Central memory CD8-positive, alpha-beta T cell (primary cell): ENCODE measurements around the gene PIGS.
"Not testable (repeated sequence)": the region's sequence is repeated elsewhere in the genome, so short reads cannot be mapped to it uniquely, and the experiment has no call there.

Experiments used
- ATAC-seq: fragments of 150-1000 bp; cut with Tn5 transposase; replicated peaks from 2 replicates; pipeline ENCODE4 v1.10.0; 2022; ENCODE audit warnings: mild to moderate bottlenecking, moderate FRiP score, moderate number of reproducible peaks; ENCODE audit not compliant: poor library complexity, severe bottlenecking; ENCODE audit errors: extremely low read depth
- DNase-seq, 2 donors: peaks; one replicate each; pipeline ENCODE4 v3.0.0; 2021; ENCODE audit warnings: low spot score in 2 of 2
- H3K27ac Mint-ChIP-seq: one replicate; pipeline ENCODE4 v1.8.0; 2022; ENCODE audit warnings: low read depth, mild to moderate bottlenecking, moderate library complexity, mixed read lengths
- H3K27me3 Mint-ChIP-seq: one replicate; pipeline ENCODE4 v1.8.0; 2022; ENCODE audit warnings: mixed read lengths
- H3K36me3 Mint-ChIP-seq: one replicate; pipeline ENCODE4 v1.8.0; 2022; ENCODE audit warnings: mild to moderate bottlenecking, moderate library complexity, mixed read lengths; ENCODE audit not compliant: insufficient read depth
- H3K4me1 Mint-ChIP-seq: one replicate; pipeline ENCODE4 v1.8.0; 2022; ENCODE audit warnings: mixed read lengths
- H3K4me3 Mint-ChIP-seq: one replicate; pipeline ENCODE4 v1.8.0; 2022; ENCODE audit warnings: mild to moderate bottlenecking, moderate library complexity, mixed read lengths
- H3K9me3 Mint-ChIP-seq: one replicate; pipeline ENCODE4 v1.8.0; 2022; ENCODE audit warnings: mixed read lengths

The PIGS gene

DNA sequence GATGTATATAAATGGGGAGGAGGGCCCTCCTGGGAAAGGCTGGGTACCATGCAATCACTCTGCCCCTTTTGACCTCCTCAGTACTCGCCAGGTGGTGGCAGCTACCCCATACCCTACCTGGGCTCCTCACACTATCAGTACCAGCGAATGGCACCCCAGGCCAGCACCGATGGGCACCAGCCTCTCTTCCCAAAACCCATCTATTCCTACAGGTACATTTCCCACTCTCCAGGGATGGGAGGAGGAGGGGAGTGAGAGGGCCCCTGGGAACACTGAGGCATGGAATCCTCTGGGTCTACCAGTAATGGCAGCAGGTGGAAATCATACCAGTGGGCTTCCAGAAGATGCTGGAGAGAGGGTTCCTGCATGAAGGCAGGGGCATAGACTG lies 42.3 kb downstream of the PIGS start:
- no peaks in the 10 kb centered on the region for H3K4me1 Mint-ChIP-seq
- DNase-seq = no peak
- H3K27me3 Mint-ChIP-seq = peaks cover 18% of the 10 kb centered on the region
- H3K9me3 Mint-ChIP-seq = no peaks in the 10 kb centered on the region
- no peak overlapping the region for H3K4me3 Mint-ChIP-seq
- H3K36me3 Mint-ChIP-seq = peaks cover 3% of the 10 kb centered on the region
- no peak for ATAC-seq
- no peak overlapping the region for H3K27ac Mint-ChIP-seq

DNA sequence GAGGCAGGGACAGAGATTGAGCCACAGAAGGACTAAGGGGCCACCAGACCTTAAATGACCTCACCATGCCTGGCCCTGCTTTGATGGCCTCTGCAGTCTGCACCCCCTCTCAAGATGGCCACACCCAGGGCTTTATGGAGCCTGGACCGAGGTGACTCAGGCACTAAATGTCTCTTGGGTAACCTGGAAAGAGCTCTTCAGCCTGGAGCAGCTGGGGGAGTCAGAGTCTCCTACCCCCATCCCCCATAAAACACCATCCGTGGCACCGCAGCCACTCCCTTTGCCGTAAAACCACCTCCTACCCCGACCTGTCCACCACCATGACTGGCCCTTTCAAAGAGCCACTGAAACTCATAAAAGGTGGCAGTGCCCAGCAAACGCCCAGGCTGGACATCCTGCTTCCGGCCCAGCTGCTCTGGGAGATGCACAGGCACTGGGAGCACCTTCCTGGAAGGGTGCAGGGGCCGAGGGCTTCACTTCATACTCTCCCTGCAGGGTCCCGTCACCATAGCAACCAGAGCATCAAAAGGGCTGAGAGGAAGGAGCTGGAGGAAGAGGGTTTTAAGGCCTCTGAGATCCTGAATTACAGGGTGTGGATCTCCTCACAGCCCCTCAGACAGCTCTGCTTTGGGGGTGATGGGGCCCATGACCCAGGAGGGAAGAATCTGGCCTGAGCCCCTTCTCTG lies 42.9 kb downstream of the PIGS start:
- no peaks in the 10 kb centered on the region for H3K4me1 Mint-ChIP-seq
- no peak for ATAC-seq
- peaks cover 18% of the 10 kb centered on the region for H3K27me3 Mint-ChIP-seq
- H3K36me3 Mint-ChIP-seq = peaks cover 3% of the 10 kb centered on the region
- H3K9me3 Mint-ChIP-seq = no peaks in the 10 kb centered on the region
- no peak for DNase-seq
- H3K4me3 Mint-ChIP-seq = no peak overlapping the region
- H3K27ac Mint-ChIP-seq = no peak overlapping the region

DNA sequence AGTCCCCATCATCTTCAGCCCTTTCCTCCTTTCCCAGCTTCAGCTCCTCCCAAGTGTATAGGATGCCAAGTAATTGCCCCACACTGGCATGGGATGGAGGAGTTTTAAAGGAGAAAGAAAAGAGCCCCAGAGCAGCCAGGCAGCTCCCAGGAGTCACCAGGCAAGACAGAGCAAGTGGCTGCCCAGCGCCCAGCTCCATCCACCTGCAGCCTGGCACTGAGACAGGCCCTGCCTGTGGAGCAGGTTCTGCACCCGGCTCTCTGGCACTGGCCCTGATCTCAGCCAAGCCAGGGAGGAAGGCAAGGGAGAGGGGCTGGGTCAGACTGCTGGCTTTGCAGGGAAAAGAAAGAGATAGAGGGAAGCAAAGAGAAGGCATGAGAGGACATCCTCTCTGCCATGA lies 43.5 kb downstream of the PIGS start:
- no peak for ATAC-seq
- H3K27ac Mint-ChIP-seq = no peak overlapping the region
- DNase-seq = no peak
- no peaks in the 10 kb centered on the region for H3K9me3 Mint-ChIP-seq
- H3K4me1 Mint-ChIP-seq = no peaks in the 10 kb centered on the region
- peaks cover 18% of the 10 kb centered on the region for H3K27me3 Mint-ChIP-seq
- peaks cover 2% of the 10 kb centered on the region for H3K36me3 Mint-ChIP-seq
- H3K4me3 Mint-ChIP-seq = no peak overlapping the region

DNA sequence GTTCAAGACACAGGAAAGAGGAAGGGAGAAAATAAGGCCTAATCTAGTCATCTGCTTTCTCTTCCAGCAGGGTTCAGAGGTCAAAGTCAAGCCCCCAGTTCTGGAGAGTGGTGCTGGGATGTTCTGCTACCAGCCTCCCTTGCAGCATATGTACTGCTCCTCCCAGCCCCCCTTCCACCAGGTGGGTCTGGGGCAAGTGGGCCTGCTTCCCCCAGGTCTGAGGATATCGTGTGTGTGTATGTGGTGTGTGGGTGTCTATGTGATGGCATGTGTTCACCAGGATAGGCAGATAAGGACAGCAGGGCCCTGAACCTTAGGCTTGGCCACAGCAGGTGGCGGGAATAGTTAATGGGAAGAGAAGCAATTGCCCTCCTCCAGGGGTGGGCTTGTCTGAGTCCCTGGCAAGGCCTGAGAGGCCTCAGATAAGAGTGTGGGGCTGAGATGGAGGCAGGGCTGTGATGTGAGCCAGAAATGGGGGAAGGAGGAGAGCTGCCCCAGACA lies 44.1 kb downstream of the PIGS start:
- Mint-ChIP-seq H3K4me3 (no peak overlapping the region), H3K27me3 (peaks cover 18% of the 10 kb centered on the region), H3K4me1 (no peaks in the 10 kb centered on the region), H3K9me3 (no peaks in the 10 kb centered on the region), H3K36me3 (no peaks in the 10 kb centered on the region), H3K27ac (no peak overlapping the region)
- ATAC-seq (no peak), DNase-seq (no peak)

DNA sequence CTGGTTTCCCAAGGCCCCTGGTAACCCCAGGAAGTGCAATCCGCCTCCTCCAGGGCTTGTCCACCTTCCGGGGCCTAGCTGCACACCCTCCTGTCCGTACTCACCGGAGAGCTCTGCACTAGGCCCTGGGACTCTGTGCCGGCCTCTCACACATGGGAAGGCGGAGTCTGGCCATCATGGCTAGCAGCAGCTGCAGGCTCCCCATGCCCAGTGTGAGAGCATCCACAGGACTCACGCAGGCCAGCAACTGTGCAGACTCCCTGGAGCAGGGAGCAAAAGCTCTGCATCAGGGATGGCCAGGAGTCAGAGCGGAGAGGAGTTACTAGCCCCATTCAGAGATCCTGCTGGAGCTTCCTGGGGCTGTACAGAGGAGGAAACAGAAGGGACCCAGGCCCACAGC lies 44.9 kb downstream of the PIGS start:
- H3K9me3 Mint-ChIP-seq = no peaks in the 10 kb centered on the region
- peaks cover 10% of the 10 kb centered on the region for H3K27me3 Mint-ChIP-seq
- no peaks in the 10 kb centered on the region for H3K4me1 Mint-ChIP-seq
- ATAC-seq (no peak), DNase-seq (no peak)
- H3K36me3 Mint-ChIP-seq = no peaks in the 10 kb centered on the region
- no peak overlapping the region for H3K27ac Mint-ChIP-seq
- no peak overlapping the region for H3K4me3 Mint-ChIP-seq

DNA sequence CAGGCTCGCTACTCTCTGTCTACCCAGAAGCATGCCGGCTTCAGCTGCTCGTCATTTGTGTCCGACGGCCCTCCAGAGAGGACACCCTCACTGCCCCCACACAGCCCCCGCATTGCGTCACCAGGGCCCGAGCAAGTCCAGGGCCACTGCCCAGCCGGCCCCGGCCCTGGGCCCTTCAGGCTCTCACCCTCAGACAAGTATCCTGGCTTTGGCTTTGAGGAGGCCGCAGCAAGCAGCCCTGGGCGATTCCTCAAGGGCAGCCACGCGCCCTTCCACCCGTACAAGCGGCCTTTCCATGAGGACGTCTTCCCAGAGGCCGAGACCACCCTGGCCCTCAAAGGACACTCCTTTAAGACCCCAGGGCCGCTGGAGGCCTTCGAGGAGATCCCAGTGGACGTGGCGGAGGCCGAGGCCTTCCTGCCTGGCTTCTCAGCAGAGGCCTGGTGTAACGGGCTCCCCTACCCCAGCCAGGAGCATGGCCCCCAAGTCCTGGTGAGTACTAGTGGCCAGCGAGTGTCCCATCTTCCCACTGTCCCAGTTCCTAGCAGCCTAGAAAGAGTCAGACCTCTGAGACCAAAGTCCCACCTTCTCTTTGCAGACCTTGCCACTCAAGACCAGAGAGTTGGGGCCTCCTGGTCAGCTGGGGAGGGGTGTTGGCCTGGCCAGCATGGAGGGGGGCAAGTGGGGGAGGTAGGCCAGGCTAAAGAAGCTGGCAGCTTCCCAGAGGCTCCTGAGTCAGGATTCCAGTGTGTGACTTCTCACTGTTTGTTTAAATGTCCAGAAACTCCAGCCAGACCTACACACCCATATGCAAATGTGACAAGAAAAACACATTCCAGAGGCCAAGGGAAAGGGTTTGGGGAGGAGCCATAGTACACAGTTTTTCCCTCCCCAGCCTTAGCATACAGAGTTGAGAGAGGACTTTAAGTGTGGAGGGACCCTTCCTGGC lies 46.6 kb downstream of the PIGS start:
- Mint-ChIP-seq H3K36me3 (no peaks in the 10 kb centered on the region), H3K27me3 (no peaks in the 10 kb centered on the region), H3K27ac (no peak overlapping the region), H3K4me3 (no peak overlapping the region), H3K4me1 (no peaks in the 10 kb centered on the region), H3K9me3 (no peaks in the 10 kb centered on the region)
- ATAC-seq (no peak), DNase-seq (no peak)

DNA sequence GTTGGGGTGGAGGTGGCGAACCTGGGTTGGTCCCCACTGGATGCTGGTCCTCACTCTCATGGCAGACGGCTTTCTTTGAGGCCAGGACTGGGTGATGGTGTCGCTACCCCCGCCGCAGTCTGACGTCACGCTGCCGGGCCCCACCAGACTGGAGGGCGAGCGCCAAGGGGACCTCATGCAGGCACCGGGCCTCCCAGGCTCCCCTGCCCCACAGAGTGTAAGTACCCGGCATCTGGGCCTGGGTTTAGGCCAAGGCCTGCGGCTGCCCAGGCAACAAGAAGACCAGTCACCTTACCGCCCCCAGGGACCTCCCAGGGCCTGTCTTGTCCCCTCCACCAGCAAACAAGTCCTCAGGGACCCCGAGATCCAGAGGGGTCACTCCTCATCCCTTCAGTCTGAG lies 47.4 kb downstream of the PIGS start:
- no peak for ATAC-seq
- no peak for DNase-seq
- Mint-ChIP-seq H3K27ac (no peak overlapping the region), H3K27me3 (no peaks in the 10 kb centered on the region), H3K9me3 (no peaks in the 10 kb centered on the region), H3K4me3 (no peak overlapping the region), H3K4me1 (no peaks in the 10 kb centered on the region), H3K36me3 (no peaks in the 10 kb centered on the region)

DNA sequence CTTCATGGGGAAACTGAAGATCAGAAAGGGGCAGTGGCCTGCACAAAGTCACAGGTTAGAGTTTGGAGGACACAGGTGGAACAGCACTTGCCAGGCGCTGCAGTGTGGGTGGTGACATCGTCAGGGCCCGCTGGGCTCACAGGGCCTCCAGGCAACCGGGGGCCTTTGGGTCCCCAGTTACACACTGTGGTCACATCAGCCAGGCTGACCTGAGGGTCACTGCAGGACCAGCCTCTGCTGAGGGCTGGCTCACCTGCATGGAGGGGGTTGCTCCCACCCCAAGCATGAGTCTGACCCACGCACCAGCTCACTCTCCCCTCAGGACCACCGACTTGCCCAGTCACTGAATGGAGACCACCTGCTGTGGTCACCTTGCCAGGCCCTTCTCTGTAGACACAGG lies 48.1 kb downstream of the PIGS start:
- DNase-seq (no peak), ATAC-seq (no peak)
- no peak overlapping the region for H3K27ac Mint-ChIP-seq
- no peaks in the 10 kb centered on the region for H3K36me3 Mint-ChIP-seq
- no peaks in the 10 kb centered on the region for H3K9me3 Mint-ChIP-seq
- H3K4me3 Mint-ChIP-seq = no peak overlapping the region
- no peaks in the 10 kb centered on the region for H3K27me3 Mint-ChIP-seq
- no peaks in the 10 kb centered on the region for H3K4me1 Mint-ChIP-seq

DNA sequence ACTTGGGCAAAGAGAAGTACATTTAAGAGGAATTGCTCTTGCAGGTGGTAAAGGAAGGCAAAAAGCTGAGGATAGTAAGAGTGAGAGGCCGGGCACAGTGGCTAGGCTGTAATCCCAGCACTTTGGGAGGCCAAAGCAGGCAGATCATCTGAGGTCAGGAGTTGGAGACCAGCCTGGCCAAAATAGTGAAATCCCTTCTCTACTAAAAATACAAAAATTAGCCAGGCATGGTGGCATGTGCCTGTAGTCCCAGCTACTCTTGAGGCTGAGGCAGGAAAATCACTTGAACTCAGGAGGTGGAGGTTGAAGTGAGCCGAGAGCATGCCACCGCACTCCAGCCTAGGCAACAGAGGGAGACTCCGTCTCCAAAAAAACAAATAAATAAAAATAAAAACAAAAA lies 49.0 kb downstream of the PIGS start:
- H3K9me3 Mint-ChIP-seq, H3K27me3 Mint-ChIP-seq, H3K36me3 Mint-ChIP-seq, DNase-seq, H3K4me3 Mint-ChIP-seq, ATAC-seq, H3K27ac Mint-ChIP-seq, H3K4me1 Mint-ChIP-seq: not testable (repeated sequence)

DNA sequence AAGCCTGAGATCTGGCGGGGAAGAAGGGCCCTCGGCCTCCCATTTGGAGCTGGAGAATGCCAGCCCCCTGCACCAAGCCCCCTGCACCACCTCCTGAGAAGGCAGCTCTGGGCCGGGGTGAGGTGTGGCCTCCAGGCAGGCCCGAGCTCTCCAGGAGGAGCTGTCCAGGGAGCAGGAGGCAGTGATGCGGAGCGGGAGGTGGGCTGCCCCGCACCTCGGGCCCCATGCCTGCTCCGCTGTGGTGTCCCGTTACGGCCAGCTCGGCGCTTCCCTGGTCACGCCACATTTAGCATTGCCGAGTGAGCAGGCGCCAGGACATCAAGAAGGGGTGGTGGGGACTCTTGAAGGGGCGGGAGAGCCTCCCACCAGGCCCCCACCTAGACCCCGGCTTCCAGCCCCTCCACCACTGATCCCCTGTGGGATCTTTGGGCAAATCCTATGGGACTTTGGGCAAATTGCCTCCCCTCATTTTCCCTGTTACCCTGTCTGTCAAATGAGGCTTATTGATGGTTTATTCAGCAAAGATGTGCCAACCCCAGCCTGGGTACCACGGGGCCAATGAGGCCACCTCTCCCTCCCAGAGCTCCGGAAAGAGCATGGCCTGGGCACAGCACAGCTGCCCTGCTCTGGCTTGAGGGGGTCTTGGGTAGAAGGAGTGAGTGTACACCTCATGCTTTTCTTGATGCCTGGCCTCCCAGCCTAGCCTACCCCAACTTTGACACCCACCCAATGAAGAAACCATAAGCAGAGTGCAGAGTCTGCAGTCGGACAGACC lies 49.8 kb downstream of the PIGS start:
- no peak overlapping the region for H3K27ac Mint-ChIP-seq
- H3K4me1 Mint-ChIP-seq = no peaks in the 10 kb centered on the region
- DNase-seq (no peak), ATAC-seq (no peak)
- H3K4me3 Mint-ChIP-seq = no peak overlapping the region
- H3K9me3 Mint-ChIP-seq = no peaks in the 10 kb centered on the region
- H3K36me3 Mint-ChIP-seq = no peaks in the 10 kb centered on the region
- no peaks in the 10 kb centered on the region for H3K27me3 Mint-ChIP-seq

DNA sequence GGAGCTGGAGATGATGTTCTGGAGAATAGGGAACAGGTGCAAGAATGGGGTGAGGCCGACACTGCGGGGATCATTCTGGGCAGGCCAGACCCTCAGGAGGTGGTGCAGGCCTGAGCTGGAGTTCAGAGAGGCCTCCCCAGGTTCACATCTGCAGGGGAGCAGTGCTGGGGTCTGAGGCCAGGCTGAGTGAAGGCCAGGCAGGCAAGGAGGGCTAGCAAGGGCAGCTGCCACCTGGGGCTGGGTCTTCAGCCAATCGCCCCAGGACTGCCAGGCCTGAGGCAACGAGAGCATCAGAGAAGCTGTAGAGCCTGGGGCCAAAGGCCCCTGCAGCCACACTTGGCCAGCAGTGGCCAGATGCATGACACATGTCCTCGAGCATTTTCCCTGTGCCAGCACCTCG lies 50.6 kb downstream of the PIGS start:
- Mint-ChIP-seq H3K36me3 (no peaks in the 10 kb centered on the region), H3K4me3 (no peak overlapping the region)

DNA sequence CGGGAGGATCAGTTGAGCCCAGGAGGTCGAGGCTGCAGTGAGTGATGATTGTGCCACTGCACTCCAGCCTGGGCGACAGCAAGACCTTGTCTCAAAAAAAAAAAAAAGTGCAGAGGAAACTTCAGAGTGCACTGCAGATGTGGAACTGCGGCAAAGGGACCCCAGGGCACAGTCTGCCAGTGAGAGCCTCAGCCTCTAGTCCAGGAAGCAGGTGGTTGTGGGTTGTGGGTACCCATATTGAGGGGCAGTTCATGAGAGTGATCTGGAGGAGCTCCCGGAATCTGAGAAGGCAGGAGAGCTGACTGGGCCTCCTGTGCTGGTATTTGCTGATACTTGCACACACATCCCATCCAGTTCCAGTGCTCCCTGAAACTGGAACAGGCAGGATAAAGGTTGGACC lies 52.1 kb downstream of the PIGS start:
- Mint-ChIP-seq H3K4me1 (no peaks in the 10 kb centered on the region), H3K4me3 (no peak overlapping the region), H3K9me3 (no peaks in the 10 kb centered on the region), H3K27ac (no peak overlapping the region), H3K27me3 (no peaks in the 10 kb centered on the region), H3K36me3 (no peaks in the 10 kb centered on the region)
- DNase-seq (no peak), ATAC-seq (no peak)

More for the DNA sequence above, 50.6 kb downstream of the PIGS start:
- Mint-ChIP-seq H3K4me1 (no peaks in the 10 kb centered on the region), H3K9me3 (no peaks in the 10 kb centered on the region), H3K27me3 (no peaks in the 10 kb centered on the region), H3K27ac (no peak overlapping the region)
- DNase-seq (no peak), ATAC-seq (no peak)
